ENCODE measurements around the gene MAGOH.

DNA sequence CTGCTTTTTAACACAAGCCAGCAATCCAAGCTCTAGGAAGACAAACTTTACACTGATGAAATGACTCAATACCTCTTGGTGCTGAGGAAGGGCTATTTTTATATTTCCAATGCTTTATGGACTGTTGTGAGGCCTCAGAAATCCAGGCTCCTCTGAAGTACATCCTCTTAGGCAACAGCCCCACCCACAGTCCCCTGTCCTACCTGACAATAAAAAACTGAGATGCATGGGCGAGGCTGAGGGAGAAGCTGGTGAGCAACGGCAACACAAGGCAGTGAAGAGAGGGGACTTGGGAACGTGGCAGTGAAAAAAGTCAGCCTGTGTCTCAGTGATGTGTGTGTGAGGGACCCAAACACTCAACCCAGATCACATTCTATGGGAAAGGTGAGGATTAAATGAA, 51.8 kb downstream of the MAGOH start:
- TF ChIP-seq, protein P1, sequence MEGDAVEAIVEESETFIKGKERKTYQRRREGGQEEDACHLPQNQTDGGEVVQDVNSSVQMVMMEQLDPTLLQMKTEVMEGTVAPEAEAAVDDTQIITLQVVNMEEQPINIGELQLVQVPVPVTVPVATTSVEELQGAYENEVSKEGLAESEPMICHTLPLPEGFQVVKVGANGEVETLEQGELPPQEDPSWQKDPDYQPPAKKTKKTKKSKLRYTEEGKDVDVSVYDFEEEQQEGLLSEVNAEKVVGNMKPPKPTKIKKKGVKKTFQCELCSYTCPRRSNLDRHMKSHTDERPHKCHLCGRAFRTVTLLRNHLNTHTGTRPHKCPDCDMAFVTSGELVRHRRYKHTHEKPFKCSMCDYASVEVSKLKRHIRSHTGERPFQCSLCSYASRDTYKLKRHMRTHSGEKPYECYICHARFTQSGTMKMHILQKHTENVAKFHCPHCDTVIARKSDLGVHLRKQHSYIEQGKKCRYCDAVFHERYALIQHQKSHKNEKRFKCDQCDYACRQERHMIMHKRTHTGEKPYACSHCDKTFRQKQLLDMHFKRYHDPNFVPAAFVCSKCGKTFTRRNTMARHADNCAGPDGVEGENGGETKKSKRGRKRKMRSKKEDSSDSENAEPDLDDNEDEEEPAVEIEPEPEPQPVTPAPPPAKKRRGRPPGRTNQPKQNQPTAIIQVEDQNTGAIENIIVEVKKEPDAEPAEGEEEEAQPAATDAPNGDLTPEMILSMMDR (IDR thresholded peaks at IDR 0.05) = peak in 1 of 6 experiments; percentile 26
- TF ChIP-seq POLR2A (IDR thresholded peaks at IDR 0.05) = no peak

All from Peyer's patch (tissue), 4 donors.